Measurements from ENCODE around the gene JAK1.

Gene JAK1

DNA sequence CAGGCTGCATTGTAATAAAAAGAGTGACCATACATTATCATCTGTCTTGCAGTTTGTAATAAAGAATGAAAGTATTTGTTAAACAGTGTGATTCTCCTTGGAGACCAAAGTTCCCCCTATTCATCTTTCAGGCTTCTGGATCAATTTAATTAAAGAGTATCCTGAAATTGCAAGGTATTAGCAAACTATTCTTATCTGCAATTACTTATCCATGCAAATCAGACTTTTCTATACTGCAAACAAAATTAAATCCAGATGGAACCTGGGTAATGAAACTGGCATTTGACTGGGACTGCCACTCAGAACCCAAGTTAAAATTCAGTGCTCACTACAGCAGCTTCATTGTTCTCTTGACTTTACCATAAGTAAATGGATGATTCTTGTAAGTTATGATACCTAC lies 37.1 kb downstream of the JAK1 start:
- Histone ChIP-seq H3K36me3 (no peaks in the 10 kb centered on the region), H3K4me3 (ENCODE audit: low read depth, low read length) (no peak overlapping the region), H3K27me3 (ENCODE audit: insufficient read depth, low read depth, severe bottlenecking) (no peaks in the 10 kb centered on the region), H3K9me3 (ENCODE audit: severe bottlenecking) (no peaks in the 10 kb centered on the region), H3K27ac (no peak overlapping the region)
- TF ChIP-seq, protein P1, sequence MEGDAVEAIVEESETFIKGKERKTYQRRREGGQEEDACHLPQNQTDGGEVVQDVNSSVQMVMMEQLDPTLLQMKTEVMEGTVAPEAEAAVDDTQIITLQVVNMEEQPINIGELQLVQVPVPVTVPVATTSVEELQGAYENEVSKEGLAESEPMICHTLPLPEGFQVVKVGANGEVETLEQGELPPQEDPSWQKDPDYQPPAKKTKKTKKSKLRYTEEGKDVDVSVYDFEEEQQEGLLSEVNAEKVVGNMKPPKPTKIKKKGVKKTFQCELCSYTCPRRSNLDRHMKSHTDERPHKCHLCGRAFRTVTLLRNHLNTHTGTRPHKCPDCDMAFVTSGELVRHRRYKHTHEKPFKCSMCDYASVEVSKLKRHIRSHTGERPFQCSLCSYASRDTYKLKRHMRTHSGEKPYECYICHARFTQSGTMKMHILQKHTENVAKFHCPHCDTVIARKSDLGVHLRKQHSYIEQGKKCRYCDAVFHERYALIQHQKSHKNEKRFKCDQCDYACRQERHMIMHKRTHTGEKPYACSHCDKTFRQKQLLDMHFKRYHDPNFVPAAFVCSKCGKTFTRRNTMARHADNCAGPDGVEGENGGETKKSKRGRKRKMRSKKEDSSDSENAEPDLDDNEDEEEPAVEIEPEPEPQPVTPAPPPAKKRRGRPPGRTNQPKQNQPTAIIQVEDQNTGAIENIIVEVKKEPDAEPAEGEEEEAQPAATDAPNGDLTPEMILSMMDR (IDR thresholded peaks at IDR 0.05; ENCODE audit: low read depth, low read length): no peak
- DNase-seq: no peak

GRCh38 chr1:64928325-64928724 lies 38.0 kb downstream of the JAK1 start:
- no peak for DNase-seq
- no peaks in the 10 kb centered on the region for H3K27me3 ChIP-seq (ENCODE audit: insufficient read depth, low read depth, severe bottlenecking)
- H3K4me3 ChIP-seq (ENCODE audit: low read depth, low read length): no peak overlapping the region
- H3K27ac ChIP-seq: no peak overlapping the region
- H3K36me3 ChIP-seq: no peaks in the 10 kb centered on the region
- TF ChIP-seq, protein P1 (IDR thresholded peaks at IDR 0.05; ENCODE audit: low read depth, low read length): no peak
- no peaks in the 10 kb centered on the region for H3K9me3 ChIP-seq (ENCODE audit: severe bottlenecking)

DNA sequence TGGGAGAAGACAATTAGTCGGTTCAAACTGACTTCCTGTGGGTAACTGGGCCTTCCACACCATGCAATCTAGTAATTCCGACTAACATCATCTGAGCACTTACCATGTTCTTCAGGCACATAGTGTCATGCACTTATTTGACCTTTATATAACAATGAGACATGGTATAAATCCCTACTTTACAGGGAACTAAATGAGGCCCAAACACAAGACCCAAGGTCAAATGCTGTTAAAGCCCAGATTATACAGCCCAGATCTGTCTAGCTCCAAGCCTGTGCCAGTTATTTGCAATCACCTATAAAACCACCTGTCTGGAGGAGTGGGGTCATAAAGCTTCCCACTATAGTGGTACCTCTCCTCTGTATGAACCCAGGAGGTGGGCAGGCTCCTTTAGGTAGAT lies 40.8 kb downstream of the JAK1 start:
- TF ChIP-seq, protein P1 (IDR thresholded peaks at IDR 0.05; ENCODE audit: low read depth, low read length): no peak
- H3K27me3 ChIP-seq (ENCODE audit: insufficient read depth, low read depth, severe bottlenecking): no peaks in the 10 kb centered on the region
- H3K27ac ChIP-seq: no peak overlapping the region
- H3K36me3 ChIP-seq: no peaks in the 10 kb centered on the region
- H3K4me3 ChIP-seq (ENCODE audit: low read depth, low read length): no peak overlapping the region
- no peaks in the 10 kb centered on the region for H3K9me3 ChIP-seq (ENCODE audit: severe bottlenecking)
- no peak for DNase-seq

- no peaks in the 10 kb centered on the region for H3K27me3 ChIP-seq (ENCODE audit: insufficient read depth, low read depth, severe bottlenecking)
- H3K9me3 ChIP-seq (ENCODE audit: severe bottlenecking): no peaks in the 10 kb centered on the region
- TF ChIP-seq, protein P1 (IDR thresholded peaks at IDR 0.05; ENCODE audit: low read depth, low read length): no peak
- H3K4me3 ChIP-seq (ENCODE audit: low read depth, low read length): no peak overlapping the region
- H3K27ac ChIP-seq: no peak overlapping the region
- no peak for DNase-seq
- no peaks in the 10 kb centered on the region for H3K36me3 ChIP-seq
These were observed 43.0 kb downstream of the JAK1 start for GRCh38 chr1:64923294-64923718.

GRCh38 chr1:64922336-64922735 lies 44.0 kb downstream of the JAK1 start:
- Histone ChIP-seq H3K36me3 (no peaks in the 10 kb centered on the region), H3K27me3 (ENCODE audit: insufficient read depth, low read depth, severe bottlenecking) (no peaks in the 10 kb centered on the region), H3K9me3 (ENCODE audit: severe bottlenecking) (no peaks in the 10 kb centered on the region), H3K4me3 (ENCODE audit: low read depth, low read length) (no peak overlapping the region), H3K27ac (no peak overlapping the region)
- DNase-seq: no peak
- TF ChIP-seq, protein P1 (IDR thresholded peaks at IDR 0.05; ENCODE audit: low read depth, low read length): no peak

DNA sequence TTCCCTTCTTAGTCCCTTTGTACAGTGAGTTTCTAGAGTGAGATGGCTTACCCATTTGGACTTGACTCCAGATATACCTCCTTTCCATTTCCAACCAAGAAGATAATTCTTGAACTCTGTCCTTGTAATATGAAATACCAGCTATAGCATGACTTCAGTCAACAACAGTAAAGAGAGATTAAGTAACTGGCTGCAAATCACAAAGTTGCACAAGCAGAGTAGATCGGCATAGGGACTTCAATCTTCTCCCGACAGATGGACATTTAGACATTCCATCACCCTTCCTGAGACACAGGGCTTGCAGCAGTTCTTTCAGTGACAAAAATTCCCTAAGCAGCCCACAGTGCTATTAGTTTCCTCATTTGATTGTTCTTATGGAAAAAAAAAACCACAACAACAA lies 44.6 kb downstream of the JAK1 start:
- Histone ChIP-seq H3K9me3 (ENCODE audit: severe bottlenecking) (no peaks in the 10 kb centered on the region), H3K36me3 (no peaks in the 10 kb centered on the region), H3K27me3 (ENCODE audit: insufficient read depth, low read depth, severe bottlenecking) (no peaks in the 10 kb centered on the region), H3K27ac (no peak overlapping the region), H3K4me3 (ENCODE audit: low read depth, low read length) (no peak overlapping the region)
- DNase-seq: no peak
- TF ChIP-seq, protein P1 (IDR thresholded peaks at IDR 0.05; ENCODE audit: low read depth, low read length): no peak

All from WERI-Rb-1 (cell line).